NB4 (cell line): ENCODE data around the gene FMO2.

ENCODE experiments used
- CTCF ChIP-seq: IDR thresholded peaks from one replicate; pipeline ENCODE4 v1.5.1; 2012; ENCODE audit warnings: low read depth, low read length
- POLR2A ChIP-seq: IDR thresholded peaks from 2 replicates; pipeline ENCODE4 v1.6.1; 2011; ENCODE audit warnings: mild to moderate bottlenecking; ENCODE audit not compliant: insufficient read length; ENCODE audit errors: extremely low read depth

- TF ChIP-seq POLR2A (no peak), CTCF (no peak)
Observed at GRCh38 chr1:171180670-171181069, 4.4 kb upstream of the FMO2 start.
